A549 (cell line): ENCODE results near the gene MPP2. TPM values are rescaled to one million over a fixed set of nuclear protein-coding genes. Genes with fewer than 3 reads are reported as not detected.

Experiments used
- ATAC-seq, 2 experiments: fragments of 200-7000 bp in 1 of 2; fragments of >200 bp in 1 of 2; cut with Nextera tagmentation in 1 of 2; cut with Tn5 transposase in 1 of 2; 3 replicates each; pipeline versions ENCODE4 v1.8.0 to v1.9.1; 2018 to 2020; ENCODE audit warnings: mild to moderate bottlenecking in 1 of 2, moderate library complexity in 1 of 2
- CTCF ChIA-PET: fragments of 300-600 bp; sonication (Branson Sonifier 250); formaldehyde crosslinking; extraction: SDS; loops from one replicate; lab custom pipeline; 2021; ENCODE audit warnings: antibody characterized with exemption, inconsistent platforms; lab: Yijun Ruan, JAX
- POLR2A ChIA-PET: fragments of 350-600 bp; formaldehyde crosslinking; extraction: SDS; loops from one replicate; lab custom pipeline; 2021; ENCODE audit warnings: antibody characterized with exemption, inconsistent platforms; lab: Yijun Ruan, JAX
- DNase-seq, 2 experiments: peaks; one replicate each; pipeline versions ENCODE4 v3.0.0 to v3.0.0-alpha.2; 2011 to 2016; ENCODE audit warnings: low read depth in 1 of 2, low spot score in 1 of 2
- FAIRE-seq: peaks from 2 replicates; lab custom pipeline; 2011; peaks lifted over from hg19 to GRCh38; lab: Jason Lieb, UNC
- H3K27ac ChIP-seq, 2 experiments: fragments of >200 bp; sonication (Bioruptor Twin); formaldehyde crosslinking; 3 replicates each; pipeline ENCODE4 v1.5.1; 2016 to 2017
- H3K4me1 ChIP-seq: fragments of >200 bp; sonication (Bioruptor Twin); formaldehyde crosslinking; 3 replicates; pipeline ENCODE4 v1.6.1; 2016
- H3K4me2 ChIP-seq: fragments of >200 bp; sonication (Bioruptor Twin); formaldehyde crosslinking; 3 replicates; pipeline ENCODE4 v1.6.1; 2016
- H3K4me3 ChIP-seq: fragments of >200 bp; sonication (Bioruptor Twin); formaldehyde crosslinking; 3 replicates; pipeline ENCODE4 v1.5.1; 2016
- H3K9me3 ChIP-seq: fragments of >200 bp; sonication (Bioruptor Twin); formaldehyde crosslinking; 3 replicates; pipeline ENCODE4 v1.6.1; 2016
- BCL3 ChIP-seq: fragments of >200 bp; sonication (Bioruptor Twin); formaldehyde crosslinking; IDR thresholded peaks from 3 replicates; pipeline ENCODE4 v1.6.1; 2016
- CEBPB ChIP-seq, 2 experiments: fragments of >200 bp in 1 of 2; sonication (Bioruptor Twin) in 1 of 2; formaldehyde crosslinking in 1 of 2; IDR thresholded peaks; 2 replicates each; pipeline ENCODE4 v1.6.1; 2012 to 2016
- ESRRA ChIP-seq: fragments of 150-350 bp; IDR thresholded peaks from 2 replicates; pipeline ENCODE4 v1.6.1; 2014; ENCODE audit warnings: mild to moderate bottlenecking, low read length, borderline replicate concordance
- GATA3 ChIP-seq: IDR thresholded peaks from 2 replicates; pipeline ENCODE4 v1.6.1; 2012; ENCODE audit warnings: borderline replicate concordance
- JUN ChIP-seq, 2 experiments: fragments of >200 bp; sonication (Bioruptor Twin); formaldehyde crosslinking; IDR thresholded peaks; 2 replicates in 1 of 2; 3 replicates in 1 of 2; pipeline ENCODE4 v1.6.1; 2016 to 2017
- JUNB ChIP-seq: fragments of >200 bp; sonication (Bioruptor Twin); formaldehyde crosslinking; IDR thresholded peaks from 2 replicates; pipeline ENCODE4 v1.6.1; 2016
- NR3C1 ChIP-seq: fragments of >200 bp; sonication (Bioruptor Twin); formaldehyde crosslinking; IDR thresholded peaks from 3 replicates; pipeline ENCODE4 v1.6.1; 2017
- POLR2A ChIP-seq: IDR thresholded peaks from 2 replicates; pipeline ENCODE4 v1.6.1; 2012; ENCODE audit warnings: mild to moderate bottlenecking, low read length
- RAD21 ChIP-seq, 2 experiments: fragments of >200 bp in 1 of 2; sonication (Bioruptor Twin) in 1 of 2; formaldehyde crosslinking in 1 of 2; IDR thresholded peaks in 1 of 2; conservative IDR thresholded peaks in 1 of 2; 2 replicates in 1 of 2; 3 replicates in 1 of 2; pipeline ENCODE4 v1.6.1; 2012 to 2018; ENCODE audit warnings: inconsistent platforms in 1 of 2
- RFX5 ChIP-seq: fragments of 450-650 bp; IDR thresholded peaks from 2 replicates; pipeline ENCODE4 v1.7.1; 2014; ENCODE audit warnings: antibody characterized with exemption, mild to moderate bottlenecking, moderate library complexity
- RNF2 ChIP-seq: fragments of 200-600 bp; sonication (generic); IDR thresholded peaks from 2 replicates; pipeline ENCODE4 v1.6.1; 2016; ENCODE audit warnings: low read depth, mild to moderate bottlenecking, antibody characterized with exemption, moderate library complexity, borderline replicate concordance
- SMC3 ChIP-seq: fragments of >200 bp; sonication (Bioruptor Twin); formaldehyde crosslinking; IDR thresholded peaks from 3 replicates; pipeline ENCODE4 v1.6.1; 2018; ENCODE audit warnings: inconsistent platforms
- TP53 ChIP-seq: fragments of 250-450 bp; sonication (Bioruptor Pico); IDR thresholded peaks from 2 replicates; pipeline ENCODE4 v1.5.0; 2021; ENCODE audit warnings: mild to moderate bottlenecking, moderate library complexity
- USF2 ChIP-seq: fragments of 450-650 bp; IDR thresholded peaks from 2 replicates; pipeline ENCODE4 v1.6.1; 2014; ENCODE audit warnings: antibody characterized with exemption
- ZC3H11A ChIP-seq: fragments of 450-650 bp; IDR thresholded peaks from 2 replicates; pipeline ENCODE4 v1.6.1; 2014; ENCODE audit warnings: antibody characterized with exemption, mild to moderate bottlenecking
- ZFP36 ChIP-seq: fragments of 450-650 bp; IDR thresholded peaks from 2 replicates; pipeline ENCODE4 v1.6.1; 2014; ENCODE audit warnings: borderline replicate concordance; ENCODE audit not compliant: partially characterized antibody
- WGBS: methylation state at CpG from one replicate; pipeline ENCODE4 v1.1.6; 2017; ENCODE audit errors: missing lambda C conversion rate; 5-methylcytosine and 5-hydroxymethylcytosine counted together
- polyA plus RNA-seq, 4 experiments: library from polyadenylated mRNA; depleted of rRNA in 3 of 4; stranded (reverse); fragments of >200 nt; fragmentation: RNase III in 1 of 4; extraction: RNeasy Plus Mini Kit Qiagen cat#74134 plus additional on column Dnase treatment in 1 of 4; gene quantifications; 2 replicates in 3 of 4; 3 replicates in 1 of 4; pipeline ENCODE4 v1.2.3, GENCODE V29; 2011 to 2017
- TF ChIP-seq, protein P1 (sequence below): fragments of 200-600 bp; sonication (generic); IDR thresholded peaks from 2 replicates; pipeline ENCODE4 v1.6.1; 2016; ENCODE audit warnings: antibody characterized with exemption, mild to moderate bottlenecking, moderate library complexity
- TF ChIP-seq, protein P2 (sequence below): IDR thresholded peaks from 2 replicates; pipeline ENCODE4 v1.6.1; 2012

MPP2 gene
- polyA plus RNA-seq, 2 of the 4 experiments (the other 2 are of a cell fraction) = 3.8 to 4.2 TPM

DNA sequence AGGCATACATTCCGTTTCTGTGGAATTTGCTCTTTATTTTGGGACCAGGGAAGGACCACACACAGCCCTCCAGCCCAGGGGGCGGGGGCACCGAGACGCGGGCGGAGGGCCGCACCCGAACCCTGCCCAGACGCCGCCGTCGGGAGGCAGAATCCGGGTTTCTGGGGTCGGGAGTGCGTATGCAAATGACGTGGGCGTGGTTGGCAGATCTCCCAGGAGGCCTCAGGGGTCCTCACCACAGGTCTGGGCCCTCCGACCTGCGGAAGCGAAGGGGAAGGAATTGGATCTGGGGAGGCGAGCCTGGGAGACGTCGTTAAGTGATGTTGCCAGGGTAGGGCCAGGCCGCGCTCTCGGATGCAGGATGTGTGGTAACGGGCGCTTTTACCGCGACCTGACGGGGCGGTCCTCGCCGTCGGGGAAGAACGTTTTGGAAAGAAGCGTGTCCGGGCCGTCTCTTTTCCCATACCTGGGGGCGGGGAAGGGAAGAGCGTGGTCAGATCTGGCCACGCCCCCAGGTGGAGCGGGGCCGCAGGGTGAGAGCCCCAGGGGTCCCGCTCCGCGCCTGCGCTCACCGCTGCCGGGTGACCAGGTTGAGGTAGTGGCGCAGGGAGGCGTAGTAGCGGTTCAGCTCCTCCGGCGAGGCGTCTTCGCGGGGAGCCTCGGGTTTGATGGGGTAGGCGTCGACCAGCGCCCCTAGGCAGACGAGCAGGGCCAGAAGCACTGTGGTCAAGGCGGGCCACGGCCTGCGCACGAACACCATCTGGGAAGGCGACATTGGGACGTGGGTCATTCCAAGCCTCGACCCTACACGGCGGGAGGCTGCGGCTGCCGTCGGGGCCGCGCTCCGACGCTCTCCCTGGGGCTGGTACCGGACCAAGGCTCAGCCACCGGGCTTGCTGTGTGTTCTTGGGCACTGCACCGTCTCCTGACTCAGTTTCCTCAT is 45.7 kb upstream of the MPP2 start:
- peak overlapping the region; percentile 56 for H3K4me2 ChIP-seq
- no peak overlapping the region for H3K27ac ChIP-seq
- FAIRE-seq = no peak
- DNase-seq = no peak
- CTCF ChIA-PET = interaction anchor here (0.9 to 22.4 kb wide), 3 partner anchors 9 to 45 kb away, joined by 3 to 657 read pairs (median 87); partner anchors contain the start of genes NAGS and PPY
- 0 out of 3 replicates have a peak overlapping the region, but pooled peaks have one; percentile 17 for H3K4me3 ChIP-seq
- no peak for TF ChIP-seq ZFP36
- no peak for TF ChIP-seq RAD21 (conservative IDR thresholded peaks at IDR 0.05 in 1 of 2, IDR thresholded peaks at IDR 0.05 in 1 of 2)
- no peak for TF ChIP-seq ESRRA
- TF ChIP-seq JUNB = no peak
- TF ChIP-seq POLR2A = no peak
- TF ChIP-seq USF2 = no peak
- TF ChIP-seq RFX5 = no peak
- no peak for TF ChIP-seq GATA3
- TF ChIP-seq SMC3 = no peak
- TF ChIP-seq, protein P1, sequence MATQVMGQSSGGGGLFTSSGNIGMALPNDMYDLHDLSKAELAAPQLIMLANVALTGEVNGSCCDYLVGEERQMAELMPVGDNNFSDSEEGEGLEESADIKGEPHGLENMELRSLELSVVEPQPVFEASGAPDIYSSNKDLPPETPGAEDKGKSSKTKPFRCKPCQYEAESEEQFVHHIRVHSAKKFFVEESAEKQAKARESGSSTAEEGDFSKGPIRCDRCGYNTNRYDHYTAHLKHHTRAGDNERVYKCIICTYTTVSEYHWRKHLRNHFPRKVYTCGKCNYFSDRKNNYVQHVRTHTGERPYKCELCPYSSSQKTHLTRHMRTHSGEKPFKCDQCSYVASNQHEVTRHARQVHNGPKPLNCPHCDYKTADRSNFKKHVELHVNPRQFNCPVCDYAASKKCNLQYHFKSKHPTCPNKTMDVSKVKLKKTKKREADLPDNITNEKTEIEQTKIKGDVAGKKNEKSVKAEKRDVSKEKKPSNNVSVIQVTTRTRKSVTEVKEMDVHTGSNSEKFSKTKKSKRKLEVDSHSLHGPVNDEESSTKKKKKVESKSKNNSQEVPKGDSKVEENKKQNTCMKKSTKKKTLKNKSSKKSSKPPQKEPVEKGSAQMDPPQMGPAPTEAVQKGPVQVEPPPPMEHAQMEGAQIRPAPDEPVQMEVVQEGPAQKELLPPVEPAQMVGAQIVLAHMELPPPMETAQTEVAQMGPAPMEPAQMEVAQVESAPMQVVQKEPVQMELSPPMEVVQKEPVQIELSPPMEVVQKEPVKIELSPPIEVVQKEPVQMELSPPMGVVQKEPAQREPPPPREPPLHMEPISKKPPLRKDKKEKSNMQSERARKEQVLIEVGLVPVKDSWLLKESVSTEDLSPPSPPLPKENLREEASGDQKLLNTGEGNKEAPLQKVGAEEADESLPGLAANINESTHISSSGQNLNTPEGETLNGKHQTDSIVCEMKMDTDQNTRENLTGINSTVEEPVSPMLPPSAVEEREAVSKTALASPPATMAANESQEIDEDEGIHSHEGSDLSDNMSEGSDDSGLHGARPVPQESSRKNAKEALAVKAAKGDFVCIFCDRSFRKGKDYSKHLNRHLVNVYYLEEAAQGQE = no peak
- no peak for TF ChIP-seq RNF2
- no peak for TF ChIP-seq NR3C1
- TF ChIP-seq CEBPB (IDR thresholded peaks at IDR 0.05) = no peak
- no peak for TF ChIP-seq JUN (IDR thresholded peaks at IDR 0.05)
- TF ChIP-seq, all 56 proteins: peak for 0
- peak in 1 of 2 experiments; percentile 13; a peak in 1 of 6 replicates for ATAC-seq
- WGBS = 51% methylated on average over 65 of the region's 82 CpGs
- Histone ChIP-seq H3K4me1 (peaks cover 7% of the 10 kb centered on the region; the same call in 2 of the 3 replicates), H3K9me3 (no peaks in the 10 kb centered on the region)
- POLR2A ChIA-PET = no interaction called here

DNA sequence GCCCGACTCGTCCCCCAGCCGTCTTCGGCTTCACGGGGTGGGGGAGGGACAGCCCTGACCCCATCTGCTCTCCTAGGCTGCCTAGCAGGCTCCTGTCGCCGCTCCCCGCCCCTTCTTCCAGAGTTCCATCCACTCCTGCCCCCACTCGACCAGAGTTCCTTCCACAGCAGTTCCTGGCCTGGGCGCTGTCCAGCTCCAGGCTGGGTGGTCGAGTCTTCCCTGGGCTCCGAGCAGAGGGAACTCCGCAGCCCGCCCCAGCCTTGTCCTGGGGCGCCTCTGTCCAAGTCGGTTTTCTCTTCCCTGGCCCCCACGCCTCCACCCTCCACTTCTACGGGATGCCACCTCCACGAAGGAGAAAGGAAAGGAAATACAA is 45.0 kb upstream of the MPP2 start:
- no peak overlapping the region for H3K27ac ChIP-seq
- 69% methylated on average over 19 of the region's 19 CpGs for WGBS
- ATAC-seq (no peak), FAIRE-seq (no peak), DNase-seq (no peak)
- TF ChIP-seq TP53 (CRISPR knock-in tag) = no peak
- no peak for TF ChIP-seq USF2
- TF ChIP-seq, protein P2, sequence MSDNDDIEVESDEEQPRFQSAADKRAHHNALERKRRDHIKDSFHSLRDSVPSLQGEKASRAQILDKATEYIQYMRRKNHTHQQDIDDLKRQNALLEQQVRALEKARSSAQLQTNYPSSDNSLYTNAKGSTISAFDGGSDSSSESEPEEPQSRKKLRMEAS = no peak
- no peak for TF ChIP-seq ZC3H11A
- TF ChIP-seq BCL3 = no peak
- H3K4me1 ChIP-seq = peaks cover 7% of the 10 kb centered on the region; the same call in 2 of the 3 replicates
- H3K9me3 ChIP-seq = no peaks in the 10 kb centered on the region
- no peak overlapping the region for H3K4me3 ChIP-seq
- ChIA-PET CTCF (interaction anchor here (1.1 to 22.4 kb wide), 5 partner anchors 9 to 75 kb away, joined by 3 to 657 read pairs (median 11); partner anchors contain the start of genes NAGS and PPY), POLR2A (no interaction called here)
- peak overlapping the region; percentile 56 for H3K4me2 ChIP-seq
